ENCODE measurements around the gene ACSS1.
A peak's percentile ranks its signal among the peaks of the same experiment; 100 is the strongest.

Gene ACSS1

GRCh38 chr20:25077610-25078169, 19.8 kb upstream of the ACSS1 start:
- DNase-seq, result no peak

- DNase-seq, result peak; percentile 73
Measured at GRCh38 chr20:25076731-25077609, 19.0 kb upstream of the ACSS1 start.

GRCh38 chr20:25076201-25076600, 18.3 kb upstream of the ACSS1 start:
- no peak for DNase-seq

GRCh38 chr20:25073544-25073943, 15.6 kb upstream of the ACSS1 start:
- peak; percentile 11 for DNase-seq

- DNase-seq, result peak; percentile 25
Measured at GRCh38 chr20:25072226-25072811, 14.4 kb upstream of the ACSS1 start.

GRCh38 chr20:25071734-25072133, 13.8 kb upstream of the ACSS1 start:
- no peak for DNase-seq

GRCh38 chr20:25070821-25071473, 13.0 kb upstream of the ACSS1 start:
- DNase-seq, result no peak

- no peak for DNase-seq
Measured at GRCh38 chr20:25067102-25067987, 9.4 kb upstream of the ACSS1 start.

- DNase-seq, result peak; percentile 9
Measured at GRCh38 chr20:25066386-25066785, 8.4 kb upstream of the ACSS1 start.

- DNase-seq, result peak; percentile 51
Measured at GRCh38 chr20:25065625-25066338, 7.8 kb upstream of the ACSS1 start.

- no peak for DNase-seq
Measured at GRCh38 chr20:25065072-25065624, 7.2 kb upstream of the ACSS1 start.

- no peak for DNase-seq
Measured at GRCh38 chr20:25064561-25065071, 6.7 kb upstream of the ACSS1 start.

- no peak for DNase-seq
Measured at GRCh38 chr20:25063981-25064380, 6.0 kb upstream of the ACSS1 start.

GRCh38 chr20:25063546-25063945, 5.6 kb upstream of the ACSS1 start:
- no peak for DNase-seq

GRCh38 chr20:25062841-25063240, 4.9 kb upstream of the ACSS1 start:
- no peak for DNase-seq

- DNase-seq, result no peak
Measured at GRCh38 chr20:25061821-25062530, 4.0 kb upstream of the ACSS1 start.

- no peak for DNase-seq
Measured at GRCh38 chr20:25061103-25061799, 3.3 kb upstream of the ACSS1 start.

- no peak for DNase-seq
Measured at GRCh38 chr20:25059866-25060465, 2.0 kb upstream of the ACSS1 start.

Data from NCI-H146 (cell line).